ENCODE results near the gene OR6J1. TPM values are rescaled to one million over a fixed set of nuclear protein-coding genes. Genes with fewer than 3 reads are reported as not detected.

The OR6J1 gene
- total RNA-seq, 1 experiment from 2014 or later, result not detected

DNA sequence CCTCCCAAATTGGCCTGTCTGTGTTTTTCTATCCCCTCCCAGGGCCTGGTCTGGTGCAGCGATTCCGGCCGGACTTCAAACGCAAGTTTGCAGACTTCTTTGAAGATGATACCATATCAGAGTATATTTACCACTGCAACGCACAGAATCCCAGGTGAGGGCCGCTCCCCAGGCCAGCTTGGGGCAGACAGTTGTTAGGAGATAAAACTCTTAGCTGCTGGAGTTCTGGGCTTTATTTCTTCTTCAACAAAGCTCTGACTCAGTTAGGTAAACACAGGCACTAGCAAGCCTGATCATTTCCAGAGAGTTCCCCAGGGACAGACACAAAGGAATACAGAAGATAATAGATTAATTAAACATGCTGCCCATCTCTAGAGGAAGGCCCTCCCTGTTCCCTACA is 37.8 kb downstream of the OR6J1 start:
- DNase-seq (ENCODE audit: low read depth), result no peak

GRCh38 chr14:22602862-22603261 is 41.3 kb downstream of the OR6J1 start:
- DNase-seq (ENCODE audit: low read depth), result peak; percentile 44

GRCh38 chr14:22601996-22602395 is 42.2 kb downstream of the OR6J1 start:
- no peak for DNase-seq (ENCODE audit: low read depth)

GRCh38 chr14:22601456-22601855 is 42.7 kb downstream of the OR6J1 start:
- DNase-seq (ENCODE audit: low read depth), result no peak

- no peak for DNase-seq (ENCODE audit: low read depth)
These were observed 44.1 kb downstream of the OR6J1 start for GRCh38 chr14:22600027-22600426.

- DNase-seq (ENCODE audit: low read depth), result no peak
These were observed 44.8 kb downstream of the OR6J1 start for GRCh38 chr14:22599349-22599748.

GRCh38 chr14:22598896-22599244 is 45.3 kb downstream of the OR6J1 start:
- DNase-seq (ENCODE audit: low read depth), result peak; percentile 78

GRCh38 chr14:22598099-22598895 is 45.9 kb downstream of the OR6J1 start, which contains the start of gene ABHD4:
ABHD4 (plus strand) TSS chr14:22598300; CDS start chr14:22598307, 7 bp downstream.
- DNase-seq (ENCODE audit: low read depth), result peak; percentile 69

GRCh38 chr14:22597771-22598098 is 46.4 kb downstream of the OR6J1 start:
- DNase-seq (ENCODE audit: low read depth), result no peak

DNA sequence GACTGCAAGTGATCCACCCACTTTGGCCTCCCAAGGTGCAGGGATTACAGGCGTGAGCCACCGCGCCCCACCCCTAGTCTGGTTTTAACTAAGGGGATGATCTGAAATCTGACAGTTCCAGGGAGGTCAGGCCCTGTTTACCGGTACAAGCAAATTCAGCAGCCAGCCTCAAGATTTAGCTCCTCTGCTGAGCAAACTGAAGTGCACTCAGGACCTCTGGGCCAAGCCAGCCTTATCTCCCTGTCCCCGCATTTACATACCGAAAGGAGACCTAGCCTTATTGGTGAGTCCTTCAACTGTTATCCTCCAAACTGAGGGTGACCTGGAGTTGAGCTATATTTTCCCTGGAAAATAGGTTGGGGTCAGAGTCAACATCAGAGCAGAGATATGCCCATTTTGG is 46.9 kb downstream of the OR6J1 start:
- no peak for DNase-seq (ENCODE audit: low read depth)

DNA sequence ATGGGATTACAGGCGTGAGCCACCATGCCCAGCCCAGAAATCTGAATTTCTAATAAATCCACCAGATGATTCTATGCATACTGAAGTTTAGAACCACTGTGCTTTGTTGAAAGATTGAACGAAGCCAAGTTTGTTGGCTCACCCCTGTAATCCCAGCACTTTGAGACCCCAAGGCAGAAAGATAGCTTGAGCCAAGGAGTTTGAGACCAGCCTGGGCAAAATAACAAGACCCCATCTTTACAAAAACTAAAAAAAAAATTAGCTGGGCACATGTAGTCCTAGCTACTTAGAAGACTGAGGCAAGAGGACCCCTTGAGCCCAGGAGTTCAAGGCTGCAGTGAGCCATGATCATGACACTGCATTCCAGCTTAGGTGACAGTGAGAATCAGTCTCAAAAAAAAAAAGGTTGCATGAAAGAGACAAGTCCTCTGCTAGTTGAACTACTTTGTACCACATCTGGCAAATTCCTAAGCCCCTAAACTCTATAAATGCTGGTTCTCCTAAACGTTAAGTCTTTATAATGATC is 47.7 kb downstream of the OR6J1 start:
- no peak for DNase-seq (ENCODE audit: low read depth)

DNA sequence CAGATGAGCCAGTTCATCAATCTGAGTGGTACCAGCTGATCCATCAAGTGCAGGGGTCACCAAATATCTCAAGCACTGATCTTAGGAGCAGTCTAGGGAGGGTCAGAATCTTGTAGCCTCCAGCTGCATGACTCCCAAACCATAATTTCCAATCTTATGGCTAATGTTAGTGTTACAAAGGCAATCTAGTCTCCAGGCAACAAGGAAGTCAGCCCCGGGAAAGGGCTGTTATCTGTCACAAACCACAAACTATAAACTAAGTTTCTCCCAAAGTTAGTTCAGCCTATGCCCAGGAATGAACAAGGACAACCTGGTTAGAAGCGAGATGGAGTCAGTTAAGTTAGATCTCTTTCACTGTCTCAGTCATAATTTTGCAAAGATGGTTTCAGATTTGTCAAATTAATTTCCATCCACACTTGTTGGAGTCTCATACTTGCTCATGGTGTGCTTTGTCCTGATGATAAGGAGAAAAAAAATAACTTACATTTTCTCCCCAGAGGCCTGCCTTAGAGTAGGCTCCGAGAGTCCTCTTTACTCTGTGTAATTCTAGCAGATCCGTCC is 49.9 kb downstream of the OR6J1 start:
- peak; percentile 83 for DNase-seq (ENCODE audit: low read depth)

DNA sequence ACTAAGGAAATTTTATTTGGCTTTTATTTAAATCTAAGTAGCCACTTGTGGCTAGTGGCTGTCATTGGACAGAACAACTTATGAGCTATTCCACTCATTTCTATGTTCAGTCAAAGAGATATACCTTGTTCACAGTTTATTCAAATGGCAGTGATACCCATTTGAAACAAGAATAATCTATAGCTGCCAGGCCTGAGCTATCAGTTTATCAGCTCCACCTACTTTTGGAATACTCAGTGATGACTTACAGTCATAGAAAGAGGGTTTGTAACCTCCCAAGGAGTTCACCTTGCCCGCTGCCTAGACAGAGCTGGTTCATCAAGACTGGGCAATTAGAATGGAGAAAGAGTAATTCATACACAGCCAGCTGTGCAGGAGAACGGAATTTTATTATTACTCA is 50.6 kb downstream of the OR6J1 start:
- no peak for DNase-seq (ENCODE audit: low read depth)

DNA sequence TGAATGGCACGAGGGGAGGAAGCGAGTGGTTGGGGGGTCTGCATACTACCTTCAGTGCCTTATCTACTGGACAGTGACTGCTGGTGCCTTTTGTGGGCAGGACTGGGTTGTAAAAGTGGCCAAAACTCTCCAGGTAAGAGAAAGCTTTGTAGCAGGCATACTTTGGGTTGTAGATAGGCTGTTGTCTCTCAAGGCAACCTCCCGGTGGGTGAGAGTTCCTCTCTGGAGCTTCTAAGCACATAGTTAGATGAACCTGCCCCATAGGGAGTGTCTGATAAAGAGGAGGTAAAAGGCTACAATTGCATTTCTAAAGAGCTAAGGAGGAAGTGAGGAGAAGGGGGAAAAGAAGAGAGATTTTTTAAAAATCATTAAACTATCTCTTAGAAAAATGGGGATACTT is 51.0 kb downstream of the OR6J1 start:
- DNase-seq (ENCODE audit: low read depth), result no peak

DNA sequence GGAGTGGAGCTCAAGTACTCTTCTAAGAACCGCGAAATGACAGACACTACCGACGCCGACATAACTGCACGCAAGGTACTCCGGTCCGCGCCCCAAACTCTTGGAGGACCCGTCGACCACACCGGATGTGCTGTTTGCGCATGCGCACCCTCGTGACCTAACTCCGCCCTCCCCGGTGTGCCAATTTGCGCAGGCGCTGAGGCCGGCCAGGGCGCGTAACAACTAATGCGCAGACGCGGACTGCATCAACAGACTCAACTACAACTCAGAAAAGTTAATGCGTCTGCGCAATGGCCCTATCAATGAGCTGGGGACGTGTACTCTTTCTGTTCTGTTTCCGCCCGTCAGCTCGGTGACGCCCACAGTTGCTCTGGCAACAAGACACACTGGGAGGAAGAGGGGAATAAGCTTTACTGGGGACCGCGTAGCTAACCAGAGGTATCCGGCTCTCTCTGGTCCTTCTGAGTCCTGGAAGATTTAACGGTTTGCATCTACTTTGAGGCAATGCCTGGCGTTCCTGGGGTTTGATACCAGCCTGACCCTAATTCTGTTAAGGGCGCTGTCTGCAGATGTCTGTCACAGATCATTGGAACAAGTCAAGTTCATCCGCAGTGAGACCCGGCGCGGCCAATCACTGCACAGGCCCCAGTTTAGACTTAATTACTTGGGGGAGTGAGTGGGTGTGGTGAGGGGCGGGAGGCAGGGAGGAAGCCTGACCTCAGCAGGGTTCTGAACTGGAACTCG is 54.9 kb downstream of the OR6J1 start, which contains the start of gene DAD1:
DAD1 (minus strand) TSS at position 129 of the 744 bp plus-strand sequence; CDS start at position 62, 67 bp downstream.
- peak; percentile 100 for DNase-seq (ENCODE audit: low read depth)

DNA sequence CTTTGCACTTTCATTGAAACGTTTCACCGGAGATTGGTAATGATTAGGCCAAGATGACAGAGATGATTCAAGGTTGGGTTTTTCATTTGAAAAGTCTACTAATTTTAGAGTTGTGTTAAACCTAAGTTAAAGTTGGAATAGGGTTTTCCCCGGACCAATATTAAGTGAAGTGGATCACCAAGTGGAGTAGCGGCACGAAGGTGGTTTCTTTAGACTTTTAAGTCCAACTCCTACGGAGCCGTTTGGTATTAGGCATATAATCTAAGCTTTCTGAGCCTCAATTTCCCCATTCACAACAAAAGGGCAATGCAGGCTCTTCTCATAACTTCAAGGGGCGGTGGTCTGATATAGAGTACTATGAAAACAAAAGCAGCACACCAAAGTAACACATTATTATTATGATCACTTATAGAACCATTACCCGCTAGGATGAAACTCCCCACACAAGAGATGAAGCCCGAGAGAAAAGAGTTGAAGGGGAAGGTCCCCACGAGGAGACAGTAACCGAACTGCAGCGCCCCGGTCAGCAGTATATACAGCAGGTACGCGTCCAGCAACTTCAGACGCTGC is 55.5 kb downstream of the OR6J1 start:
- peak; percentile 12 for DNase-seq (ENCODE audit: low read depth)

DNA sequence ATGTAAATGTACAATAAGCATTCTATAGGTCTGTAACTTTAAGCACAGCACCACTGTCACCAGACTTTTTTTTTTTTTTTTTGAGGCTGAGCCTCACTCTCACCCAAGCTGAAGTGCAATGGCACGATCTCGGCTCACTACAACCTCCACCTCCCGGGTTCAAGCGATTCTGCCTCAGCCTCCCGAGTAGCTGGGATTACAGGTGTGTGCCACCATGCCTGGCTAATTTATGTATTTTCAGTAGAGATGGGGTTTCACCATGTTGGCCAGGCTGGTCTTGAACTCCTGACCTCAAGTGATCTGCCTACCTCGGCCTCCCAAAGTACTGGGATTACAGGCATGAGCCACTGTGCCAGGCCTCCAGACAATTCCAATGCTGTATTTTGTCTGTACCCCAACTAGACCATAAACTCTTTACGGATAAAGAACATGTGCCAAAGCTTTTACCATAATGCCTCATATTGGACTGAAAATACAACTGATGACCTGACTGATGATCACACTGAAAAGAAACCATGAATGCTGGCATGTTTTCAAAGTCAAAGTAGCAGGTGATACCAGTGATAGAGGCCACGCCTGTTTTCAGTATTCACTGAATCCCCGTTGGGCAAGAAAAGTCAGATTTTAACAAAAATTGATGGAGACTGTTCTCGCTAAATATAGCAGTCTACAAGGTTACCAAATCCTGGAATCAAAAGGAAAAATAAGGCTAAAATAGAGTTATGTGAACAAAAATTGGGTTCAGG is 56.3 kb downstream of the OR6J1 start:
- peak; percentile 20 for DNase-seq (ENCODE audit: low read depth)

- no peak for DNase-seq (ENCODE audit: low read depth)
These were observed 56.9 kb downstream of the OR6J1 start for GRCh38 chr14:22587247-22587646.

- no peak for DNase-seq (ENCODE audit: low read depth)
These were observed 60.2 kb downstream of the OR6J1 start for GRCh38 chr14:22583994-22584393.

Data from M059J (cell line).